ENCODE results near the gene MAP2K3. TPM values are rescaled to one million over a fixed set of nuclear protein-coding genes. Genes with fewer than 3 reads are reported as not detected.

MAP2K3 gene
- total and polyA plus RNA-seq, 12 donors = 6.4 to 64.8 (median 32.2) TPM

DNA sequence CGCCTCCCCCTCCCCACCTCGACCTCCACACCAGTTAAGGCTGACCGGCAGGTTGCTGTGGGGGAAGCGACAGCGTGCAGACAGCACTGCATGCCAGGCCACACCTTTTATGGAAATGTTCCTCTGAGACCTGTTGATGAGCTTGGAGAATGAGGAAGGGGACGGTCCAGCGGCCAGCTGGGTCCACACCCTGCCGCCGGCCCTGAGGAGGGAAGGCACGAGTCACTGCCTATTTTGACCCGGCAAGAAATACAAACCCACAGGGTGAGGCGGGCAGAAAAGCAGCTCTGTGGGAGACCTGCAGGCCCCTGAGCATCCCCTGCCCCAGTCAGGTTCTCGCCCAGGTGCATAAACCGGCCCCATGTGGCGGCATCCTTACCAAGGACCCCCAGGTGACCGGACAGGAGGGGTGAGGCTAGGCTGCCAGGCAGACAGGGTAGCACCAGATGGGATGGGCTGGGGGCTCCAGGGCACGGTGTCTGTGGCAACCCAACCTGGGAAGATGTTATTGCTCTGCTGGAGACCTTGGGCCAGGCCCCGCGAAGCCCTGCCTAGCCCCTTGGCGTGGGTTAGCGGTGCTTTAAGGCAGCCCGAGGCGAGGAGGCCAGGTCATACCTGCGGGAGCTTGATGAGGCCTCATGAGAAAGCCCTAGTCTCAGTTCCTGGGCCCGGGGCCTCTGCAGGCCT is 44.0 kb upstream of the MAP2K3 start:
- 76 to 83% (median 80%) methylated on average over 9 to 25 of the region's 25 CpGs for WGBS, 4 donors
- no peak for TF ChIP-seq POLR2A (IDR thresholded peaks at IDR 0.05)
- TF ChIP-seq, protein P1, sequence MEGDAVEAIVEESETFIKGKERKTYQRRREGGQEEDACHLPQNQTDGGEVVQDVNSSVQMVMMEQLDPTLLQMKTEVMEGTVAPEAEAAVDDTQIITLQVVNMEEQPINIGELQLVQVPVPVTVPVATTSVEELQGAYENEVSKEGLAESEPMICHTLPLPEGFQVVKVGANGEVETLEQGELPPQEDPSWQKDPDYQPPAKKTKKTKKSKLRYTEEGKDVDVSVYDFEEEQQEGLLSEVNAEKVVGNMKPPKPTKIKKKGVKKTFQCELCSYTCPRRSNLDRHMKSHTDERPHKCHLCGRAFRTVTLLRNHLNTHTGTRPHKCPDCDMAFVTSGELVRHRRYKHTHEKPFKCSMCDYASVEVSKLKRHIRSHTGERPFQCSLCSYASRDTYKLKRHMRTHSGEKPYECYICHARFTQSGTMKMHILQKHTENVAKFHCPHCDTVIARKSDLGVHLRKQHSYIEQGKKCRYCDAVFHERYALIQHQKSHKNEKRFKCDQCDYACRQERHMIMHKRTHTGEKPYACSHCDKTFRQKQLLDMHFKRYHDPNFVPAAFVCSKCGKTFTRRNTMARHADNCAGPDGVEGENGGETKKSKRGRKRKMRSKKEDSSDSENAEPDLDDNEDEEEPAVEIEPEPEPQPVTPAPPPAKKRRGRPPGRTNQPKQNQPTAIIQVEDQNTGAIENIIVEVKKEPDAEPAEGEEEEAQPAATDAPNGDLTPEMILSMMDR (IDR thresholded peaks at IDR 0.05) = no peak
- no peak for DNase-seq

DNA sequence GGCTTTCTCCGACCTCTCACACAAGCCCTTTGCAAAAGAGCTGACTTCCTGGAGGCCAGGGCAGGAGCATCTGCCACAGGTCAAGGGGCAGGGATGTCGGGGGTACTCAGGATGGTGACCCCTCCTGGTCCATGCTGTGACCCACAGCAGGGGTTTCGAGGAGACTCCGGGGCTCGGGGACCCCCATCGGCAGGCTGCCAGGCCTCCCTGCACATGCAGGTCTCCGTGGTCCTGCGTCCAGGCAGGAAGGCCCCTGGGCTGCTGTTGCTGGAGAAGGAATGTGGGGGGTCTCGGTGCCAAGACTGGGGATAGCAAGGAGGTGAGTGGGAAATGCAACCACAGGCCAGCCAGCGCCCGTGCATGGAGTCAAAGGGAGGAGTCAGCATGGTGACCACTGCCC is 42.9 kb upstream of the MAP2K3 start:
- Histone ChIP-seq H3K36me3 (replicated peaks in 1 of 2) (no peaks in the 10 kb centered on the region), H3K4me3 (no peak overlapping the region), H3K9me3 (replicated peaks in 1 of 3) (no peaks in the 10 kb centered on the region), H3K27ac (no peak overlapping the region), H3K4me1 (replicated peaks in 1 of 2) (no peaks in the 10 kb centered on the region), H3K27me3 (no peaks in the 10 kb centered on the region)
- no peak for TF ChIP-seq POLR2A (IDR thresholded peaks at IDR 0.05)
- TF ChIP-seq, protein P1 (IDR thresholded peaks at IDR 0.05) = no peak
- no peak for DNase-seq
- WGBS, 4 donors = 84 to 94% (median 86%) methylated on average over 3 to 11 of the region's 11 CpGs
- intact Hi-C loops (cut with DNase I) = loop anchor here (10.0 kb wide), 1 partner anchor 117 kb away; the partner anchor contains the start of gene DHRS7B (in 2 of the 2)

More for the DNA sequence above, 44.0 kb upstream of the MAP2K3 start:
- H3K27me3 ChIP-seq = no peaks in the 10 kb centered on the region
- no peaks in the 10 kb centered on the region for H3K9me3 ChIP-seq (replicated peaks in 1 of 3)
- no peak overlapping the region for H3K4me3 ChIP-seq
- H3K36me3 ChIP-seq (replicated peaks in 1 of 2) = no peaks in the 10 kb centered on the region
- intact Hi-C loops (cut with DNase I) = loop anchor here (10.0 kb wide), 1 partner anchor 116 kb away; the partner anchor contains the start of gene DHRS7B (in 2 of the 2)
- no peak overlapping the region for H3K27ac ChIP-seq
- no peaks in the 10 kb centered on the region for H3K4me1 ChIP-seq (replicated peaks in 1 of 2)

DNA sequence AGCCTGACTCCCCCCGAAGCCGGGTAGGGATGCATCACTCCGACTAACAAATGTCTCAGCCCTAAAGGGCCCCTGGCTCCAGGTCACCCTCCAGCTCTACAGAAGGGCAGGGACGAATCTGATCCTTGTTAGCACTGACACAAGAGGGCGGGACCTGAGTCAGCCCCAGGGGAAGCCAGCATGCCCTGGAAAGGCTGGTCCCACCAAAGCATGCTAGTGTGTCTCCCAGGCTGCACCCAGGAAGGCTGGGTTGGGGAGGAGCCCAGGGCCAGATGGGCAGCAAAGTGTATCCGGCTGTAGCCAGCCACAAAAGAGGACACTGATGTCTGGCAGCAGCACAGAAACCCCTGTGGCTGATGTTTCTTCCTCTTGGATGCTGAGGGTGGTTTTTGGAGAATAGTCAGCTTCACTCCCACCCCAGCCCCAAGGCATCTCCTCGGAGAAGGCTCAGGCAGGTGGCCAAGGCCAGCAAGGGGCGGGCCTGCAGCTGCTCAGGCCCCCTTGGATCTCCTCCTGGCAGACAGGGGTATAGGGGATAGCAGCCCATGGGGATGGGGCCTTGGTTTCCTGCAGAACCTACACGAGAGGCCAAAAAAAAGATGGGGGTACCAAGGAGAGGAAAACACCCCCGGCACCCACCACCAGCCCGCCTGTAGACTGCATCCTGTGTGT is 42.3 kb upstream of the MAP2K3 start:
- Histone ChIP-seq H3K27me3 (no peaks in the 10 kb centered on the region), H3K9me3 (replicated peaks in 1 of 3) (no peaks in the 10 kb centered on the region), H3K4me1 (replicated peaks in 1 of 2) (no peaks in the 10 kb centered on the region), H3K36me3 (replicated peaks in 1 of 2) (no peaks in the 10 kb centered on the region), H3K4me3 (no peak overlapping the region), H3K27ac (no peak overlapping the region)
- 65 to 75% (median 70%) methylated on average over 6 to 11 of the region's 11 CpGs for WGBS, 4 donors
- TF ChIP-seq, protein P1 (IDR thresholded peaks at IDR 0.05) = no peak
- TF ChIP-seq POLR2A (IDR thresholded peaks at IDR 0.05) = no peak
- intact Hi-C loops (cut with DNase I) = loop anchor here (10.0 kb wide), 1 partner anchor 117 kb away; the partner anchor contains the start of gene DHRS7B (in 2 of the 2)
- no peak for DNase-seq

DNA sequence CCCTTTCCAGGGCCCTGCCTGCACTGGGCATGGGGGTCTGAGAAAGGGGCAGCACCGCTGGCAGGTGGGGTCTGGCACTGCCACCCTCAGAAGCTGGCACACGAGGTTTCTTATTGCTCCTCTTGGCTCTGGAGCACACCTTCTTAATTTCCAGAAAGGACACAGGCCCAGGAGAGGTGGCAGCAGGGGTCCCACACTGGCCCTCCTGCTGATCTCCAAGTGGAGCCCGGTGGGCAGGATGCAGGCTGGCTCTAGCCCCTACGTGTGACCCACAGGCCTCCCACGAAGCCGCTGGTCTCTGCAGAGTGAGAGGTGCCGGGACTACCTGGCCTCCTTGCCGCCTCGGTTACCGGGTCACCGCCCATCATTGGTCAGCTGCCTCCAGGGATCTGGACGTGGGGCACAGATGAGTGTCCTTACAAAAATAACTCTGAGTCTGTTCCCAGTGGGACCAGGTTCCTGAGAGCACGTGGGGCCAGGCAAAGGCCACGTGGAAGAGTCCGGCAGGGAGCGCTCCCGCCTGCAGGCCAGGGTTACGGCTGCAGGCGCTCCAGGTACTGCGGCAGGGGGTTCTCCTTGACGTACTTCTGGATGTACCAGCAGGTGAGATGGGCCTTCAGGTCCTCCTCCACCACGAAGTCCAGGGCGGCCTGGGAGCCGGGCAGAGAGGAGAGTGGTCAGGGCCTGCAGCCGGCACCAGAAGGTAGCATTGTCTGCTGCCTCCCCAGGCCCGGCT is 41.6 kb upstream of the MAP2K3 start:
- Histone ChIP-seq H3K4me3 (no peak overlapping the region), H3K9me3 (replicated peaks in 1 of 3) (no peaks in the 10 kb centered on the region), H3K4me1 (replicated peaks in 1 of 2) (no peaks in the 10 kb centered on the region), H3K27ac (no peak overlapping the region), H3K27me3 (no peaks in the 10 kb centered on the region), H3K36me3 (replicated peaks in 1 of 2) (no peaks in the 10 kb centered on the region)
- WGBS, 4 donors = 67 to 90% (median 87%) methylated on average over 3 to 26 of the region's 26 CpGs
- TF ChIP-seq, protein P1 (IDR thresholded peaks at IDR 0.05) = no peak
- no peak for TF ChIP-seq POLR2A (IDR thresholded peaks at IDR 0.05)
- no peak for DNase-seq
- intact Hi-C loops (cut with DNase I) = loop anchor here (10.0 kb wide), 1 partner anchor 118 kb away; the partner anchor contains the start of gene DHRS7B (in 2 of the 2)

Measured in adrenal gland (tissue), 12 donors.